HepG2 (cell line): ENCODE measurements around the gene DEPDC5. TPM values are rescaled to one million over a fixed set of nuclear protein-coding genes. Genes with fewer than 3 reads are reported as not detected.
A peak's percentile ranks its signal among the peaks of the same experiment; 100 is the strongest.

ENCODE experiments used
- CBFB ChIP-seq: sonication (generic); formaldehyde crosslinking; IDR thresholded peaks from 2 replicates; pipeline ENCODE4 v1.4.0; 2020; ENCODE audit warnings: missing genetic modification reagents
- DNMT3B ChIP-seq: conservative IDR thresholded peaks from 2 replicates; pipeline ENCODE4 v1.6.1; 2016; ENCODE audit warnings: missing biosample characterization, control low read depth
- GATA4 ChIP-seq: sonication (generic); IDR thresholded peaks from 2 replicates; pipeline ENCODE4 v1.6.1; 2016; ENCODE audit warnings: antibody characterized with exemption, low read depth, borderline replicate concordance
- MEIS2 ChIP-seq: sonication (generic); formaldehyde crosslinking; IDR thresholded peaks from 2 replicates; pipeline ENCODE4 v1.9.0; 2021; ENCODE audit warnings: mild to moderate bottlenecking, missing genetic modification reagents
- MTA3 ChIP-seq: sonication (generic); formaldehyde crosslinking; IDR thresholded peaks from 2 replicates; pipeline ENCODE4 v1.4.0; 2020; ENCODE audit warnings: missing genetic modification reagents
- NAIF1 ChIP-seq: sonication (generic); formaldehyde crosslinking; IDR thresholded peaks from 2 replicates; pipeline ENCODE4 v1.5.0; 2020; ENCODE audit warnings: mild to moderate bottlenecking, missing genetic modification reagents, borderline replicate concordance
- NFRKB ChIP-seq: fragments of 450-650 bp; IDR thresholded peaks from 2 replicates; pipeline ENCODE4 v1.6.1; 2017
- RFX5 ChIP-seq: IDR thresholded peaks from 2 replicates; pipeline ENCODE4 v1.6.1; 2011; ENCODE audit warnings: low read depth, low read length, improper control_type of control experiment
- SMAD9 ChIP-seq: sonication (generic); formaldehyde crosslinking; IDR thresholded peaks from 2 replicates; pipeline ENCODE4 v1.5.1; 2020; ENCODE audit warnings: mild to moderate bottlenecking, missing genetic modification reagents
- SMC3 ChIP-seq: IDR thresholded peaks from 2 replicates; pipeline ENCODE4 v1.6.1; 2011; ENCODE audit warnings: low read length, improper control_type of control experiment
- SPEN ChIP-seq: sonication (generic); formaldehyde crosslinking; IDR thresholded peaks from 2 replicates; pipeline ENCODE4 v1.5.1; 2020; ENCODE audit warnings: low read depth, mild to moderate bottlenecking, missing genetic modification reagents
- TCF12 ChIP-seq, 2 experiments: fragments of 450-650 bp in 1 of 2; sonication (generic) in 1 of 2; formaldehyde crosslinking in 1 of 2; IDR thresholded peaks; 2 replicates each; pipeline versions ENCODE4 v1.6.1 to v1.8.0; 2017 to 2022; ENCODE audit warnings: antibody characterized with exemption in 1 of 2, mild to moderate bottlenecking in 1 of 2, missing genetic modification reagents in 1 of 2, moderate library complexity in 1 of 2
- ZBTB7B ChIP-seq: sonication (generic); formaldehyde crosslinking; IDR thresholded peaks from 2 replicates; pipeline ENCODE4 v1.4.0; 2020; ENCODE audit warnings: missing genetic modification reagents
- ZFX ChIP-seq: sonication (generic); formaldehyde crosslinking; IDR thresholded peaks from 2 replicates; pipeline ENCODE4 v1.4.0; 2020; ENCODE audit warnings: mild to moderate bottlenecking, low read depth, missing genetic modification reagents, moderate library complexity
- ZFY ChIP-seq: sonication (generic); formaldehyde crosslinking; IDR thresholded peaks from 2 replicates; pipeline ENCODE4 v1.4.0; 2020; ENCODE audit warnings: missing genetic modification reagents
- ZNF138 ChIP-seq: sonication (generic); formaldehyde crosslinking; IDR thresholded peaks from 2 replicates; pipeline ENCODE4 v1.5.0; 2020; ENCODE audit warnings: mild to moderate bottlenecking, low read depth, missing genetic modification reagents
- ZNF251 ChIP-seq: sonication (generic); formaldehyde crosslinking; IDR thresholded peaks from 2 replicates; pipeline ENCODE4 v1.9.0; 2021; ENCODE audit warnings: mild to moderate bottlenecking, missing genetic modification reagents
- ZNF510 ChIP-seq: sonication (generic); formaldehyde crosslinking; IDR thresholded peaks from 2 replicates; pipeline ENCODE4 v1.4.0; 2020; ENCODE audit warnings: low read depth, mild to moderate bottlenecking, missing genetic modification reagents
- ZNF563 ChIP-seq: sonication (generic); formaldehyde crosslinking; IDR thresholded peaks from 2 replicates; pipeline ENCODE4 v1.8.0; 2022; ENCODE audit warnings: mild to moderate bottlenecking, moderate library complexity, missing genetic modification reagents
- ZNF574 ChIP-seq: sonication (generic); formaldehyde crosslinking; IDR thresholded peaks from 2 replicates; pipeline ENCODE4 v1.4.0; 2020; ENCODE audit warnings: missing genetic modification reagents
- ZNF780A ChIP-seq: sonication (generic); formaldehyde crosslinking; IDR thresholded peaks from 2 replicates; pipeline ENCODE4 v1.8.0; 2022; ENCODE audit warnings: mild to moderate bottlenecking, missing genetic modification reagents, moderate library complexity
- polyA plus RNA-seq, 8 experiments: library from polyadenylated mRNA; depleted of rRNA in 3 of 8; stranded (reverse) in 7 of 8; unstranded in 1 of 8; fragments of >200 nt; fragmentation: Illumina TruSeq in 4 of 8; extraction: Trizol in 4 of 8; gene quantifications; 2 replicates each; pipeline versions ENCODE4 v1.2.1 to v1.2.3, GENCODE V29; 2011 to 2016; ENCODE audit warnings: low read depth in 4 of 8, missing spikeins in 1 of 8, mixed read lengths in 1 of 8; ENCODE audit not compliant: insufficient read depth in 1 of 8
- total RNA-seq, 5 experiments: library from RNA; depleted of rRNA; stranded (reverse); fragments of >200 nt; fragmentation: Illumina TruSeq; extraction: Trizol; gene quantifications; 2 replicates each; pipeline ENCODE4 v1.2.3, GENCODE V29; 2016; ENCODE audit warnings: low read depth in 1 of 5
- TF ChIP-seq, protein P1 (sequence below): sonication (generic); formaldehyde crosslinking; IDR thresholded peaks from 2 replicates; pipeline ENCODE4 v1.5.0; 2020; ENCODE audit warnings: mild to moderate bottlenecking, missing genetic modification reagents, borderline replicate concordance
- TF ChIP-seq, protein P2 (sequence below): sonication (generic); formaldehyde crosslinking; IDR thresholded peaks from 2 replicates; pipeline ENCODE4 v1.4.0; 2020; ENCODE audit warnings: missing genetic modification reagents

DEPDC5 gene
- total and polyA plus RNA-seq, 2 of the 13 experiments (the other 11 are each of a cell fraction or from before 2014, with no cell fraction given), result 9.8 to 12.4 TPM

GRCh38 chr22:31749636-31750364 is 4.0 kb upstream of the DEPDC5 start, which contains the start of gene PRR14L (continued):
- TF ChIP-seq NAIF1 (CRISPR knock-in tag) (no peak), SMC3 (no peak), ZNF574 (CRISPR knock-in tag) (peak; percentile 100), TCF12 (IDR thresholded peaks at IDR 0.05) (no peak), TCF12 (CRISPR knock-in tag; IDR thresholded peaks at IDR 0.05) (no peak), MTA3 (CRISPR knock-in tag) (no peak), SPEN (CRISPR knock-in tag) (peak; percentile 95), GATA4 (peak; percentile 40; the same call in 1 of the 2 replicates), ZNF563 (peak; percentile 84; the same call in 1 of the 2 replicates), CBFB (CRISPR knock-in tag) (0 out of 2 replicates have a peak, but pooled peaks have one; percentile 50), ZNF251 (no peak), ZBTB7B (CRISPR knock-in tag) (peak; percentile 82), ZNF510 (0 out of 2 replicates have a peak, but pooled peaks have one; percentile 29), MEIS2 (no peak), ZNF780A (CRISPR knock-in tag) (no peak), RFX5 (no peak), DNMT3B (CRISPR knock-in tag) (no peak), NFRKB (no peak), ZFY (CRISPR knock-in tag) (peak; percentile 94), ZNF138 (CRISPR knock-in tag) (no peak), SMAD9 (0 out of 2 replicates have a peak, but pooled peaks have one; percentile 15), ZFX (CRISPR knock-in tag) (peak; percentile 92)
- TF ChIP-seq, protein P1, sequence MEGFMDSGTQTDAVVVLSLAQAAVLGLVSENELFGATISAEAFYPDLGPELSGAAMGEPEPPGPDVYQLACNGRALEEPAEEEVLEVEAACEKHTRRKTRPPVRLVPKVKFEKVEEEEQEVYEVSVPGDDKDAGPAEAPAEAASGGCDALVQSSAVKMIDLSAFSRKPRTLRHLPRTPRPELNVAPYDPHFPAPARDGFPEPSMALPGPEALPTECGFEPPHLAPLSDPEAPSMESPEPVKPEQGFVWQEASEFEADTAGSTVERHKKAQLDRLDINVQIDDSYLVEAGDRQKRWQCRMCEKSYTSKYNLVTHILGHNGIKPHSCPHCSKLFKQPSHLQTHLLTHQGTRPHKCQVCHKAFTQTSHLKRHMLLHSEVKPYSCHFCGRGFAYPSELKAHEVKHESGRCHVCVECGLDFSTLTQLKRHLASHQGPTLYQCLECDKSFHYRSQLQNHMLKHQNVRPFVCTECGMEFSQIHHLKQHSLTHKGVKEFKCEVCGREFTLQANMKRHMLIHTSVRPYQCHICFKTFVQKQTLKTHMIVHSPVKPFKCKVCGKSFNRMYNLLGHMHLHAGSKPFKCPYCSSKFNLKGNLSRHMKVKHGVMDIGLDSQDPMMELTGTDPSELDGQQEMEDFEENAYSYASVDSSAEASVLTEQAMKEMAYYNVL (CRISPR knock-in tag), result 0 out of 2 replicates have a peak, but pooled peaks have one; percentile 37
- TF ChIP-seq, protein P2, sequence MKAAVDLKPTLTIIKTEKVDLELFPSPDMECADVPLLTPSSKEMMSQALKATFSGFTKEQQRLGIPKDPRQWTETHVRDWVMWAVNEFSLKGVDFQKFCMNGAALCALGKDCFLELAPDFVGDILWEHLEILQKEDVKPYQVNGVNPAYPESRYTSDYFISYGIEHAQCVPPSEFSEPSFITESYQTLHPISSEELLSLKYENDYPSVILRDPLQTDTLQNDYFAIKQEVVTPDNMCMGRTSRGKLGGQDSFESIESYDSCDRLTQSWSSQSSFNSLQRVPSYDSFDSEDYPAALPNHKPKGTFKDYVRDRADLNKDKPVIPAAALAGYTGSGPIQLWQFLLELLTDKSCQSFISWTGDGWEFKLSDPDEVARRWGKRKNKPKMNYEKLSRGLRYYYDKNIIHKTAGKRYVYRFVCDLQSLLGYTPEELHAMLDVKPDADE (CRISPR knock-in tag), result no peak
